ENCODE measurements around the gene SIGLEC12. TPM values are rescaled to one million over a fixed set of nuclear protein-coding genes. Genes with fewer than 3 reads are reported as not detected.

The SIGLEC12 gene
- total and polyA plus RNA-seq, 2 of the 13 experiments (the other 11 are each of a cell fraction or from before 2014, with no cell fraction given): not detected

- FAIRE-seq (no peak), ATAC-seq (no peak), DNase-seq (ENCODE audit: low spot score) (no peak)
- H3K79me2 ChIP-seq (ENCODE audit: insufficient read depth, low read length): no peaks in the 10 kb centered on the region
- POLR2A ChIA-PET: no interaction called here
- TF ChIP-seq KLF9 (CRISPR knock-in tag; IDR thresholded peaks at IDR 0.05; ENCODE audit: low read depth) (no peak), ATF4 (CRISPR knock-in tag; IDR thresholded peaks at IDR 0.05) (no peak), ZNF678 (CRISPR knock-in tag; IDR thresholded peaks at IDR 0.05) (no peak), MAF1 (CRISPR knock-in tag; IDR thresholded peaks at IDR 0.05; ENCODE audit: borderline replicate concordance) (no peak), ZSCAN20 (CRISPR knock-in tag; IDR thresholded peaks at IDR 0.05; ENCODE audit: borderline replicate concordance) (no peak), SCMH1 (CRISPR knock-in tag; IDR thresholded peaks at IDR 0.05; ENCODE audit: borderline replicate concordance) (no peak), KLF12 (CRISPR knock-in tag; IDR thresholded peaks at IDR 0.05; ENCODE audit: borderline replicate concordance) (no peak)
- TF ChIP-seq, protein P1, sequence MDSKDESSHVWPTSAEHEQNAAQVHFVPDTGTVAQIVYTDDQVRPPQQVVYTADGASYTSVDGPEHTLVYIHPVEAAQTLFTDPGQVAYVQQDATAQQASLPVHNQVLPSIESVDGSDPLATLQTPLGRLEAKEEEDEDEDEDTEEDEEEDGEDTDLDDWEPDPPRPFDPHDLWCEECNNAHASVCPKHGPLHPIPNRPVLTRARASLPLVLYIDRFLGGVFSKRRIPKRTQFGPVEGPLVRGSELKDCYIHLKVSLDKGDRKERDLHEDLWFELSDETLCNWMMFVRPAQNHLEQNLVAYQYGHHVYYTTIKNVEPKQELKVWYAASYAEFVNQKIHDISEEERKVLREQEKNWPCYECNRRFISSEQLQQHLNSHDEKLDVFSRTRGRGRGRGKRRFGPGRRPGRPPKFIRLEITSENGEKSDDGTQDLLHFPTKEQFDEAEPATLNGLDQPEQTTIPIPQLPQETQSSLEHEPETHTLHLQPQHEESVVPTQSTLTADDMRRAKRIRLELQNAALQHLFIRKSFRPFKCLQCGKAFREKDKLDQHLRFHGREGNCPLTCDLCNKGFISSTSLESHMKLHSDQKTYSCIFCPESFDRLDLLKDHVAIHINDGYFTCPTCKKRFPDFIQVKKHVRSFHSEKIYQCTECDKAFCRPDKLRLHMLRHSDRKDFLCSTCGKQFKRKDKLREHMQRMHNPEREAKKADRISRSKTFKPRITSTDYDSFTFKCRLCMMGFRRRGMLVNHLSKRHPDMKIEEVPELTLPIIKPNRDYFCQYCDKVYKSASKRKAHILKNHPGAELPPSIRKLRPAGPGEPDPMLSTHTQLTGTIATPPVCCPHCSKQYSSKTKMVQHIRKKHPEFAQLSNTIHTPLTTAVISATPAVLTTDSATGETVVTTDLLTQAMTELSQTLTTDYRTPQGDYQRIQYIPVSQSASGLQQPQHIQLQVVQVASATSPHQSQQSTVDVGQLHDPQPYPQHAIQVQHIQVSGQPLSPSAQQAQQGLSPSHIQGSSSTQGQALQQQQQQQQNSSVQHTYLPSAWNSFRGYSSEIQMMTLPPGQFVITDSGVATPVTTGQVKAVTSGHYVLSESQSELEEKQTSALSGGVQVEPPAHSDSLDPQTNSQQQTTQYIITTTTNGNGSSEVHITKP (CRISPR knock-in tag; IDR thresholded peaks at IDR 0.05; ENCODE audit: low read depth): no peak
- H3K9me3 ChIP-seq (ENCODE audit: low read length): no peaks in the 10 kb centered on the region
- peaks cover 0 to 1% of the 10 kb centered on the region in 2 experiments; a peak in 1 of 5 replicates for H3K27me3 ChIP-seq (ENCODE audit: control insufficient read depth in 1 of 2, insufficient read depth in 2 of 2, low read length in 2 of 2)
- 42% methylated on average over 6 of the region's 14 CpGs for WGBS (ENCODE audit: low lambda C conversion rate)
- no peak overlapping the region for H3K27ac ChIP-seq (ENCODE audit: extremely low read length, insufficient read depth, low read length)
- intact Hi-C loops (cut with micrococcal nuclease; ENCODE audit: unreplicated experiment) (no loop called here), in situ Hi-C loops (cut with HindIII; ENCODE audit: extremely low pct_ligation_motif_present, low pct_unique_long_range_greater_than_20kb) (no loop called here)
- H3K4me3 ChIP-seq (replicated peaks in 1 of 3; ENCODE audit: insufficient read depth in 1 of 3, low read depth in 2 of 3, low read length in 3 of 3): no peak overlapping the region
- no TSS peak for BruUV-seq (replicated peaks)
- no peaks in the 10 kb centered on the region for H4K20me1 ChIP-seq (ENCODE audit: insufficient read depth, low read length)
- H3K36me3 ChIP-seq (replicated peaks in 1 of 2; ENCODE audit: control insufficient read depth in 1 of 2, insufficient read depth in 2 of 2, low read length in 2 of 2): no peaks in the 10 kb centered on the region
- H3K9ac ChIP-seq (ENCODE audit: insufficient read depth, low read depth, low read length): no peak overlapping the region
- H2AFZ ChIP-seq (ENCODE audit: low read length): no peak overlapping the region
- H3K4me1 ChIP-seq (ENCODE audit: insufficient read depth, low read length): no peaks in the 10 kb centered on the region
- CTCF ChIA-PET (ENCODE audit: low intra/inter-chr PET ratio, low total read pairs): no interaction called here
- H3K4me2 ChIP-seq (ENCODE audit: low read depth, low read length): no peak overlapping the region
Measured at GRCh38 chr19:51490676-51491075, 10.9 kb downstream of the SIGLEC12 start.

Measured in HepG2 (cell line).